IPS-15b (cell line): ENCODE measurements around the gene BBS12.

Source experiments
- H3K27me3 ChIP-seq: one replicate; pipeline ENCODE4 v1.6.1; 2013; ENCODE audit warnings: low read length; ENCODE audit not compliant: control insufficient read depth, insufficient read depth
- H3K36me3 ChIP-seq: one replicate; pipeline ENCODE4 v1.6.1; 2013; ENCODE audit warnings: low read length; ENCODE audit not compliant: control insufficient read depth, insufficient read depth
- H3K4me1 ChIP-seq: one replicate; pipeline ENCODE4 v1.6.1; 2013; ENCODE audit warnings: mild to moderate bottlenecking, low read length; ENCODE audit not compliant: control insufficient read depth, insufficient read depth
- H3K4me3 ChIP-seq: one replicate; pipeline ENCODE4 v1.5.1; 2013; ENCODE audit warnings: low read depth, low read length
- H3K9ac ChIP-seq: one replicate; pipeline ENCODE4 v1.6.1; 2013; ENCODE audit warnings: low read depth, mild to moderate bottlenecking, low read length
- H3K9me3 ChIP-seq: one replicate; pipeline ENCODE4 v1.6.1; 2013; ENCODE audit warnings: mild to moderate bottlenecking, low read length; ENCODE audit not compliant: control insufficient read depth, insufficient read depth

BBS12 gene

GRCh38 chr4:122755675-122756074 is 23.2 kb downstream of the BBS12 start:
- Histone ChIP-seq H3K9me3 (no peaks in the 10 kb centered on the region), H3K27me3 (no peaks in the 10 kb centered on the region), H3K36me3 (no peaks in the 10 kb centered on the region), H3K9ac (no peak overlapping the region), H3K4me1 (peaks cover 7% of the 10 kb centered on the region), H3K4me3 (no peak overlapping the region)

GRCh38 chr4:122758033-122758432 is 25.5 kb downstream of the BBS12 start:
- Histone ChIP-seq H3K4me1 (peaks cover 12% of the 10 kb centered on the region), H3K4me3 (no peak overlapping the region), H3K9ac (no peak overlapping the region), H3K36me3 (no peaks in the 10 kb centered on the region), H3K27me3 (no peaks in the 10 kb centered on the region), H3K9me3 (no peaks in the 10 kb centered on the region)

GRCh38 chr4:122759639-122760310 is 27.3 kb downstream of the BBS12 start:
- no peak overlapping the region for H3K9ac ChIP-seq
- H3K4me3 ChIP-seq: no peak overlapping the region
- no peaks in the 10 kb centered on the region for H3K27me3 ChIP-seq
- peaks cover 15% of the 10 kb centered on the region for H3K4me1 ChIP-seq
- H3K36me3 ChIP-seq: no peaks in the 10 kb centered on the region
- H3K9me3 ChIP-seq: no peaks in the 10 kb centered on the region

GRCh38 chr4:122762520-122762919 is 30.0 kb downstream of the BBS12 start:
- no peaks in the 10 kb centered on the region for H3K9me3 ChIP-seq
- peaks cover 15% of the 10 kb centered on the region for H3K4me1 ChIP-seq
- H3K36me3 ChIP-seq: no peaks in the 10 kb centered on the region
- no peak overlapping the region for H3K4me3 ChIP-seq
- H3K27me3 ChIP-seq: no peaks in the 10 kb centered on the region
- no peak overlapping the region for H3K9ac ChIP-seq

GRCh38 chr4:122762966-122763716 is 30.6 kb downstream of the BBS12 start:
- peaks cover 13% of the 10 kb centered on the region for H3K4me1 ChIP-seq
- no peaks in the 10 kb centered on the region for H3K9me3 ChIP-seq
- H3K4me3 ChIP-seq: no peak overlapping the region
- H3K27me3 ChIP-seq: no peaks in the 10 kb centered on the region
- H3K36me3 ChIP-seq: no peaks in the 10 kb centered on the region
- H3K9ac ChIP-seq: no peak overlapping the region

- no peak overlapping the region for H3K4me3 ChIP-seq
- no peak overlapping the region for H3K9ac ChIP-seq
- no peaks in the 10 kb centered on the region for H3K36me3 ChIP-seq
- no peaks in the 10 kb centered on the region for H3K9me3 ChIP-seq
- H3K27me3 ChIP-seq: no peaks in the 10 kb centered on the region
- H3K4me1 ChIP-seq: peaks cover 13% of the 10 kb centered on the region
These were observed 31.7 kb downstream of the BBS12 start for GRCh38 chr4:122764071-122764820.

GRCh38 chr4:122764821-122765215 is 32.3 kb downstream of the BBS12 start:
- Histone ChIP-seq H3K27me3 (no peaks in the 10 kb centered on the region), H3K9ac (no peak overlapping the region), H3K4me3 (no peak overlapping the region), H3K9me3 (no peaks in the 10 kb centered on the region), H3K4me1 (peaks cover 9% of the 10 kb centered on the region), H3K36me3 (no peaks in the 10 kb centered on the region)

GRCh38 chr4:122765692-122766352 is 33.3 kb downstream of the BBS12 start:
- Histone ChIP-seq H3K36me3 (no peaks in the 10 kb centered on the region), H3K4me3 (no peak overlapping the region), H3K4me1 (peaks cover 8% of the 10 kb centered on the region), H3K9me3 (no peaks in the 10 kb centered on the region), H3K27me3 (no peaks in the 10 kb centered on the region), H3K9ac (no peak overlapping the region)

GRCh38 chr4:122766353-122766705 is 33.8 kb downstream of the BBS12 start:
- no peak overlapping the region for H3K9ac ChIP-seq
- no peaks in the 10 kb centered on the region for H3K27me3 ChIP-seq
- H3K4me3 ChIP-seq: no peak overlapping the region
- H3K36me3 ChIP-seq: no peaks in the 10 kb centered on the region
- peaks cover 8% of the 10 kb centered on the region for H3K4me1 ChIP-seq
- no peaks in the 10 kb centered on the region for H3K9me3 ChIP-seq

GRCh38 chr4:122766950-122767349 is 34.4 kb downstream of the BBS12 start:
- Histone ChIP-seq H3K9ac (no peak overlapping the region), H3K36me3 (no peaks in the 10 kb centered on the region), H3K4me3 (no peak overlapping the region), H3K4me1 (peaks cover 8% of the 10 kb centered on the region), H3K27me3 (no peaks in the 10 kb centered on the region), H3K9me3 (no peaks in the 10 kb centered on the region)

GRCh38 chr4:122771724-122772123 is 39.2 kb downstream of the BBS12 start:
- Histone ChIP-seq H3K4me3 (no peak overlapping the region), H3K9ac (no peak overlapping the region), H3K4me1 (peaks cover 5% of the 10 kb centered on the region), H3K27me3 (no peaks in the 10 kb centered on the region), H3K9me3 (no peaks in the 10 kb centered on the region), H3K36me3 (no peaks in the 10 kb centered on the region)
